T-helper 1 cell (primary cell): Measurements from ENCODE around the gene SAMSN1.

Source experiments
- DNase-seq, 5 donors: peaks; one replicate each; pipeline ENCODE4 v3.0.0-alpha.2; 2012 to 2020
- total RNA-seq, 4 donors: gene quantifications; one replicate each; lab custom pipeline; 2026; lab: John Stamatoyannopoulos, UW

SAMSN1 gene
- total RNA-seq: 63.5 to 144 (median 111) reads per million in 4 donors

- DNase-seq: peak; percentile 30 to 92 (median 55)
Observed at GRCh38 chr21:14545906-14546480, at the start of gene SAMSN1. Gene SAMSN1 (minus strand): TSS chr21:14546315. CDS start chr21:14546261, 54 bp downstream.

- DNase-seq: no peak
Observed at GRCh38 chr21:14595449-14595848, 49.3 kb upstream of the SAMSN1 start.

- no peak for DNase-seq
Observed at GRCh38 chr21:14594967-14595366, 48.9 kb upstream of the SAMSN1 start.

- no peak for DNase-seq
Observed at GRCh38 chr21:14593230-14593629, 47.1 kb upstream of the SAMSN1 start.

GRCh38 chr21:14592296-14593000 lies 46.3 kb upstream of the SAMSN1 start:
- no peak for DNase-seq

- peak in 1 of 5 donors; percentile 83 for DNase-seq
Observed at GRCh38 chr21:14591882-14592281, 45.8 kb upstream of the SAMSN1 start.

GRCh38 chr21:14591377-14591776 lies 45.3 kb upstream of the SAMSN1 start:
- DNase-seq: peak in 1 of 5 donors; percentile 60

- DNase-seq: peak in 1 of 5 donors; percentile 73
Observed at GRCh38 chr21:14589855-14590563, 43.9 kb upstream of the SAMSN1 start.

GRCh38 chr21:14587266-14587665 lies 41.2 kb upstream of the SAMSN1 start:
- no peak for DNase-seq

GRCh38 chr21:14585122-14585521 lies 39.0 kb upstream of the SAMSN1 start:
- DNase-seq: no peak

- no peak for DNase-seq
Observed at GRCh38 chr21:14584357-14585095, 38.4 kb upstream of the SAMSN1 start.

- DNase-seq: peak in 1 of 5 donors; percentile 27
Observed at GRCh38 chr21:14583629-14584255, 37.6 kb upstream of the SAMSN1 start.

GRCh38 chr21:14582934-14583628 lies 37.0 kb upstream of the SAMSN1 start:
- no peak for DNase-seq

GRCh38 chr21:14581902-14582457 lies 35.9 kb upstream of the SAMSN1 start:
- DNase-seq: peak in 2 of 5 donors; percentile 3 to 75

- no peak for DNase-seq
Observed at GRCh38 chr21:14573244-14573643, 27.1 kb upstream of the SAMSN1 start.

GRCh38 chr21:14572204-14572780 lies 26.2 kb upstream of the SAMSN1 start:
- peak in 1 of 5 donors; percentile 17 for DNase-seq

GRCh38 chr21:14569868-14570267 lies 23.8 kb upstream of the SAMSN1 start:
- DNase-seq: peak in 1 of 5 donors; percentile 14

- DNase-seq: no peak
Observed at GRCh38 chr21:14569026-14569621, 23.0 kb upstream of the SAMSN1 start.

- DNase-seq: no peak
Observed at GRCh38 chr21:14567331-14568279, 21.5 kb upstream of the SAMSN1 start.
